Cardiac muscle cell (in vitro differentiated cells and primary cell): ENCODE data around the gene TMEM116. TPM values are rescaled to one million over a fixed set of nuclear protein-coding genes. Genes with fewer than 3 reads are reported as not detected.

Source experiments
- DNase-seq, 2 donors: peaks; one replicate each; pipeline versions ENCODE4 v3.0.0 to v3.0.0-alpha.2; 2010 to 2017; ENCODE audit warnings: low read depth in 1 of 2, low spot score in 1 of 2
- H3K27ac ChIP-seq: fragments of 200-600 bp; sonication (generic); 2 replicates; pipeline ENCODE4 v1.5.1; 2016
- H3K27me3 ChIP-seq: fragments of 200-600 bp; sonication (generic); 2 replicates; pipeline ENCODE4 v1.6.0; 2016; ENCODE audit warnings: control low read depth
- H3K36me3 ChIP-seq: fragments of 200-600 bp; sonication (generic); 2 replicates; pipeline ENCODE4 v1.5.1; 2016; ENCODE audit warnings: control low read depth
- H3K4me1 ChIP-seq: fragments of 200-600 bp; sonication (generic); 2 replicates; pipeline ENCODE4 v1.8.1; 2017; ENCODE audit warnings: low read depth, mild to moderate bottlenecking, mixed run types
- H3K4me3 ChIP-seq: fragments of 200-600 bp; sonication (generic); 2 replicates; pipeline ENCODE4 v1.5.1; 2016; ENCODE audit warnings: mild to moderate bottlenecking
- H3K9me3 ChIP-seq: fragments of 200-600 bp; sonication (generic); 2 replicates; pipeline ENCODE4 v1.5.1; 2017; ENCODE audit warnings: low read depth, mild to moderate bottlenecking, control low read depth
- polyA plus RNA-seq: library from polyadenylated mRNA; unstranded; fragments of >200 nt; fragmentation: Nextera tagmentation; extraction: Ambion mirVana; gene quantifications from 2 replicates; pipeline ENCODE4 v1.2.1, GENCODE V29; 2016
- total RNA-seq: library from RNA; depleted of rRNA; stranded (reverse); fragments of >200 nt; gene quantifications from 2 replicates; pipeline ENCODE4 v1.2.3, GENCODE V29; 2016
- TF ChIP-seq, protein P1 (sequence below): IDR thresholded peaks from 2 replicates; pipeline ENCODE4 v1.5.1; 2012; ENCODE audit warnings: low read depth, mild to moderate bottlenecking, low read length

Gene TMEM116
- total and polyA plus RNA-seq, 2 experiments from 2014 or later, result 12.9 to 30.4 TPM

DNA sequence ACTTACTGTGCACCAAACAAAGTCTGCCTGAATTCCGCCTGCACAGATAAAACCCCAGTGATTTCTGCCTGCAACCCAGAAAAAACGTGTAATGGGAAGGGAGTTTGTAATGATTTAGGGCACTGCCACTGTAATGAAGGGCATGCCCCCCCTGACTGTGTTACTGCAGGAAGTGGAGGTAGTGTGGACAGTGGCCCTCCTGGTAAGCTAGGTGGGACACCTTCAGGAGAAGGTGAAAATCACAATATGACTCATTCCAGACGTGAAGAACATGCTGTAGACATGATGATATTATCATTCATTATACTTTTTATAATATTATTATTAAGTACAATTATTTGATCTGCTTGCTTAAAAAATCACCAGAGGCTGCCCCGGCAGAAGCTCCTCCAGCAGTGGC is 111.8 kb downstream of the TMEM116 start:
- Histone ChIP-seq H3K36me3 (peaks cover 10% of the 10 kb centered on the region), H3K4me3 (no peak overlapping the region), H3K27ac (no peak overlapping the region), H3K4me1 (peaks cover 4% of the 10 kb centered on the region), H3K9me3 (no peaks in the 10 kb centered on the region), H3K27me3 (no peaks in the 10 kb centered on the region)
- TF ChIP-seq, protein P1, sequence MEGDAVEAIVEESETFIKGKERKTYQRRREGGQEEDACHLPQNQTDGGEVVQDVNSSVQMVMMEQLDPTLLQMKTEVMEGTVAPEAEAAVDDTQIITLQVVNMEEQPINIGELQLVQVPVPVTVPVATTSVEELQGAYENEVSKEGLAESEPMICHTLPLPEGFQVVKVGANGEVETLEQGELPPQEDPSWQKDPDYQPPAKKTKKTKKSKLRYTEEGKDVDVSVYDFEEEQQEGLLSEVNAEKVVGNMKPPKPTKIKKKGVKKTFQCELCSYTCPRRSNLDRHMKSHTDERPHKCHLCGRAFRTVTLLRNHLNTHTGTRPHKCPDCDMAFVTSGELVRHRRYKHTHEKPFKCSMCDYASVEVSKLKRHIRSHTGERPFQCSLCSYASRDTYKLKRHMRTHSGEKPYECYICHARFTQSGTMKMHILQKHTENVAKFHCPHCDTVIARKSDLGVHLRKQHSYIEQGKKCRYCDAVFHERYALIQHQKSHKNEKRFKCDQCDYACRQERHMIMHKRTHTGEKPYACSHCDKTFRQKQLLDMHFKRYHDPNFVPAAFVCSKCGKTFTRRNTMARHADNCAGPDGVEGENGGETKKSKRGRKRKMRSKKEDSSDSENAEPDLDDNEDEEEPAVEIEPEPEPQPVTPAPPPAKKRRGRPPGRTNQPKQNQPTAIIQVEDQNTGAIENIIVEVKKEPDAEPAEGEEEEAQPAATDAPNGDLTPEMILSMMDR, result no peak
- no peak for DNase-seq

DNA sequence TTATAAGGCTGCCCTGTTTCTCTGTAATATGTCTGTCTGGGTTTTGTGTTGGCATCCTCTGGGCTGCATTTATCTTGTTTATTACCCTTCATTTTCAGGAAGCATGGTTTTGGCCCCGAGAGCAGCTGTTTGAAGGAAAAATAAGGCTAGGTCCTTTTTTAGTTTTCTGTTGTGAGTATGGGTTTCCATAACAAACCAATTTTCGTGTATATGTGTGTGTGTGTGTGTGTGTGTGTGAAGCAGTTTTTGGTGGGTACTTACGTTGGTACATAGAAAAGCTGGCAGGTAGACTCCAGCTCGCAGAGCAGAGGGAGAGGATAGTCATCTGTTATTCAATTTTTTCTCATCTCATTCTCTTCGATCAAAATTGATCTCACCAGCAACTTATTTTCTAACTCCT is 118.4 kb downstream of the TMEM116 start:
- Histone ChIP-seq H3K9me3 (no peaks in the 10 kb centered on the region), H3K4me1 (peaks cover 7% of the 10 kb centered on the region), H3K36me3 (peaks cover 41% of the 10 kb centered on the region), H3K4me3 (no peak overlapping the region), H3K27me3 (no peaks in the 10 kb centered on the region), H3K27ac (no peak overlapping the region)
- TF ChIP-seq, protein P1, result no peak
- DNase-seq, result no peak

DNA sequence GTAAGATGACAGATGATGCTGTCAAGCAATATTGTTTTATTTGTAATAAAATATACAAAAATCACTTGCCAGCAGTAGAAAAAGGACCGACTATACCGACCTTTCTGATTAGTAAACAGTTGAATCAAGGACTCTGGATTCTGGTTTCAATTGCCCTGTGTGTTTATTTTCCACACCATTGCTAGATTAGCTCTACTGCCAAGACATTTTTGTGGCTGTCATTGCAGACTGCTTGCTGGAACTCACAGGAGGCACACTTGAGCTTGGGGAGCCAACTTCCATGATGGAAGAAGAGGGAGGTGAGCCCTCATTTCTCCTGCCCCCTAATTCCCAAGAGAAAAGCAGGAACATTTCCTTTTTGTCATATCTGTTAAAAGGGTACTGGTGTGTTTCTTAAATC is 119.7 kb downstream of the TMEM116 start:
- no peak overlapping the region for H3K27ac ChIP-seq
- peaks cover 40% of the 10 kb centered on the region for H3K36me3 ChIP-seq
- DNase-seq, result no peak
- H3K9me3 ChIP-seq, result no peaks in the 10 kb centered on the region
- TF ChIP-seq, protein P1, result no peak
- peaks cover 9% of the 10 kb centered on the region for H3K4me1 ChIP-seq
- no peaks in the 10 kb centered on the region for H3K27me3 ChIP-seq
- H3K4me3 ChIP-seq, result no peak overlapping the region

DNA sequence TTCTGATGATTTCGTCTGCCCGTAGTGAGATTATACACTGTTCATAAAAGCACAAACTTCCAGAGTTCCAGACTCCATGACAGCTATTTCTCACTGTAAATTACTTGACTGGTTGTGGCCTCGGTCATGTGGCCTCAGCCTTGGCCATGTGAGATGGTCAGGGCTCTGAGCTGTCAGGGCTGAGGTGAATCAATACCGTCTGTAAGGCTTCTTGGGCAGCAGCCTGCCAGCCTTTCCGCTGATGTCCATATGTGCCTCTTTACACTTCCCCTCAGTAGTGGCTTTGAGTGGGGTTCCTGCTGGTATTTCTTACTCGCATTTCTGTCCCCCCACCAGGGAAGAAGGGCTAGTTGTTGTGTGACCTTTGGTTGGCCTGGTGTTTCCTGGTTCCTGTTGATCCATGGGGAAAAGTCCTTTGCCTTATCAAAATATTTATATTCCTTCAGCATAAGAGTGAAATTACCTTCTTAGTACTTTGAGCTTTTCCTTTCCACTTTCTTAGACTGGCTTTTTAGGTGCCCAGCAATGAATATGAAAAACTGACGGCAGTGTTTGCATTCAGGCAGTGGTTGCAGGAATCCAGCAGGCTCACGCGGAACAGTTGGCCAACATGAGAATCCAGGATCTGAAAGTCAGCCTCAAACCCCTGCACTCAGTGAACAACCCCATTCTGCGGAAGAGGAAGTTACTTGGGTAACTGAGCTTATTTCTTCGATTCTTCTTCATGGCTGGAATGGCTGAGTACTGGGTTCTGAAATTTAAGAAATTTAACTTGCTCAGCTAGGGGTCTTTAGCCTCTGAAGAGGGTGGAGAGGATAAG is 124.8 kb downstream of the TMEM116 start:
- Histone ChIP-seq H3K9me3 (no peaks in the 10 kb centered on the region), H3K36me3 (peaks cover 53% of the 10 kb centered on the region), H3K4me1 (peaks cover 28% of the 10 kb centered on the region), H3K4me3 (no peak overlapping the region), H3K27ac (peak overlapping the region; percentile 75), H3K27me3 (no peaks in the 10 kb centered on the region)
- TF ChIP-seq, protein P1, result no peak
- DNase-seq, result no peak

DNA sequence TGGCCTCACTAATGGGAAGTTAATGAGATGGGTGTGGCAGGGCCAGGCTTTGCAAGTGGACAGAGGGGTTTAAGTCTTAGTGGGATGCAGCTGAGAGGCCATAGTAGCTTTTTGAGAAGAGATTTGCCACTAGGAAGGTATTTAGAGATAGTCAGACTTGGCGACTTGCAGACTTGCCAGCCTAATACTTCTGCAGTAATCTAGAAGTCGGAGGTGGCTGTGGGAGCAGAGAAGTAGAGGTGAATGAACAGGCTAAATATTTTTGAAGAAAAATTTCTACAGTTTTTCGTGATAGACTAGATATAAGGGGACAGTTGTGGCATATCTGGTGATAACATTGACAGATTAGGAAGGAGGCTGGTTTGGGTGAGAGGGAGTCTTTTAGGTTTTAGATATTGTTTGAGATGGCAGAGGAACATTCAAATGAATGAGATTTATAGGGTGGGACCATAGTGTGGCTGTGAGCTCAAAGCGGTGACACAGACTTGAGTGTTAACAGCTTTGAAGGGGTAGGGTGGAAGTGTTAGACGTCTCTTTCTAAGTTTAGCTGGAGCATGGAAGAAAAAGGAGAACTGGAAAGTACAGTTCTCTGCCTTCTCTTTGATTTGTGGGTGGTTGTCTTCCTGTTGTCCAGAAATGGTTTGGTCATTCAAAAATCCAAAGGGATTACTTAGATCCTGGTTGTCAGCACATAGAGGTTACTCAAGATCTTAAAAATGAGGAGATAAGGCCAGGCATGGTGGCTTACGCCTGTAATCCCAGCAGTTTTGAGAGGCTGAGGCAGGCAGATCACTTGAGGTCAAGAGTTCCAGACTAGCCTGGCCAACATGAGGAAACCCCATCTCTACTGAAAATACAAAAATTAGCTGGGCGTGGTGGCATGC is 126.1 kb downstream of the TMEM116 start:
- no peaks in the 10 kb centered on the region for H3K27me3 ChIP-seq
- peak overlapping the region; percentile 75 for H3K27ac ChIP-seq
- no peaks in the 10 kb centered on the region for H3K9me3 ChIP-seq
- DNase-seq, result peak in 1 of 2 donors; percentile 42
- TF ChIP-seq, protein P1, result no peak
- H3K4me1 ChIP-seq, result peaks cover 28% of the 10 kb centered on the region
- H3K4me3 ChIP-seq, result no peak overlapping the region
- H3K36me3 ChIP-seq, result peaks cover 46% of the 10 kb centered on the region
